Panc1 (cell line): ENCODE results near the gene DPP7. TPM values are rescaled to one million over a fixed set of nuclear protein-coding genes. Genes with fewer than 3 reads are reported as not detected.

Experiments used
- ATAC-seq: fragments of 200-7000 bp; cut with Tn5 transposase; 2 replicates; pipeline ENCODE4 v1.9.1; 2020; ENCODE audit warnings: mild to moderate bottlenecking, moderate library complexity
- BruUV-seq: library from RNA; stranded (reverse); fragments of 400-500 nt; replicated peaks from 2 replicates; lab custom pipeline; 2021; lab: Mats Ljungman, UMichigan
- CTCF ChIA-PET: fragments of 300-600 bp; sonication (Branson Sonifier 250); formaldehyde crosslinking; loops from one replicate; lab custom pipeline; 2022; ENCODE audit warnings: antibody characterized with exemption; lab: Charles Lee
- POLR2A ChIA-PET: fragments of 300-600 bp; sonication (Branson Sonifier 250); formaldehyde crosslinking; loops from one replicate; lab custom pipeline; 2022; ENCODE audit warnings: antibody characterized with exemption; lab: Charles Lee
- DNase-seq: peaks from one replicate; pipeline ENCODE4 v3.0.0-alpha.2; 2010; ENCODE audit warnings: low read depth, low spot score
- H3K27ac ChIP-seq: 2 replicates; pipeline ENCODE4 v1.5.1; 2011; ENCODE audit warnings: mild to moderate bottlenecking, low read length, inconsistent platforms
- H3K27me3 ChIP-seq: fragments of 200-500 bp; sonication (Bioruptor generic); 2 replicates; pipeline ENCODE4 v1.6.0; 2014; ENCODE audit warnings: low read length, inconsistent platforms; ENCODE audit not compliant: control insufficient read depth, insufficient read depth
- H3K36me3 ChIP-seq: fragments of 200-500 bp; sonication (Bioruptor generic); 2 replicates; pipeline ENCODE4 v1.5.1; 2014; ENCODE audit warnings: inconsistent platforms, mild to moderate bottlenecking, low read length, moderate library complexity; ENCODE audit not compliant: control insufficient read depth, insufficient read depth
- H3K4me1 ChIP-seq: 2 replicates; pipeline ENCODE4 v1.5.1; 2011; ENCODE audit warnings: inconsistent platforms, mild to moderate bottlenecking, low read length, moderate library complexity; ENCODE audit not compliant: control insufficient read depth, insufficient read depth
- H3K4me3 ChIP-seq, 2 experiments: 2 replicates each; pipeline ENCODE4 v1.5.1; 2011 to 2012; ENCODE audit warnings: low read depth in 2 of 2, low read length in 2 of 2, mild to moderate bottlenecking in 2 of 2, inconsistent platforms in 1 of 2, moderate library complexity in 1 of 2
- H3K9me3 ChIP-seq: fragments of 200-500 bp; sonication (Bioruptor generic); 2 replicates; pipeline ENCODE4 v1.5.1; 2014; ENCODE audit warnings: low read depth, mild to moderate bottlenecking, inconsistent platforms, low read length, moderate library complexity; ENCODE audit not compliant: control insufficient read depth, insufficient read depth
- POLR2AphosphoS5 ChIP-seq: IDR thresholded peaks from 2 replicates; pipeline ENCODE4 v1.6.1; 2012; ENCODE audit warnings: mild to moderate bottlenecking, low read depth, low read length, moderate library complexity
- SIN3A ChIP-seq: IDR thresholded peaks from 2 replicates; pipeline ENCODE4 v1.6.1; 2012; ENCODE audit warnings: low read depth, mild to moderate bottlenecking, low read length, moderate library complexity, borderline replicate concordance; ENCODE audit not compliant: insufficient read depth
- TCF7L2 ChIP-seq: IDR thresholded peaks from 2 replicates; pipeline ENCODE4 v1.6.1; 2011; ENCODE audit warnings: mild to moderate bottlenecking, low read depth, low read length, inconsistent platforms
- in situ Hi-C: cut with HindIII; loops from 2 replicates; pipeline ENCODE4 v1.10.0; 2016; ENCODE audit warnings: low sequenced_read_pairs, low pct_unique_long_range_greater_than_20kb
- intact Hi-C: fragments of 100-400 bp; cut with micrococcal nuclease; formaldehyde crosslinking; loops from one replicate; pipeline ENCODE4 v1.10.0; 2022; ENCODE audit not compliant: unreplicated experiment
- total RNA-seq: library from RNA; stranded (reverse); gene quantifications from one replicate; pipeline ENCODE4 v1.2.1, GENCODE V29; 2021; ENCODE audit not compliant: unreplicated experiment
- TF ChIP-seq, protein P1 (sequence below), 2 experiments: IDR thresholded peaks; 2 replicates each; pipeline ENCODE4 v1.6.1; 2011 to 2012; ENCODE audit warnings: low read depth in 2 of 2, control low read depth in 1 of 2, low read length in 1 of 2, mild to moderate bottlenecking in 1 of 2, moderate library complexity in 1 of 2; ENCODE audit not compliant: insufficient read depth in 1 of 2
- TF ChIP-seq, protein P2 (sequence below): fragments of 450-650 bp; IDR thresholded peaks from 2 replicates; pipeline ENCODE4 v1.5.1; 2017; ENCODE audit warnings: mild to moderate bottlenecking

DPP7 gene
- total RNA-seq, 1 experiment from 2014 or later, result 236 TPM

DNA sequence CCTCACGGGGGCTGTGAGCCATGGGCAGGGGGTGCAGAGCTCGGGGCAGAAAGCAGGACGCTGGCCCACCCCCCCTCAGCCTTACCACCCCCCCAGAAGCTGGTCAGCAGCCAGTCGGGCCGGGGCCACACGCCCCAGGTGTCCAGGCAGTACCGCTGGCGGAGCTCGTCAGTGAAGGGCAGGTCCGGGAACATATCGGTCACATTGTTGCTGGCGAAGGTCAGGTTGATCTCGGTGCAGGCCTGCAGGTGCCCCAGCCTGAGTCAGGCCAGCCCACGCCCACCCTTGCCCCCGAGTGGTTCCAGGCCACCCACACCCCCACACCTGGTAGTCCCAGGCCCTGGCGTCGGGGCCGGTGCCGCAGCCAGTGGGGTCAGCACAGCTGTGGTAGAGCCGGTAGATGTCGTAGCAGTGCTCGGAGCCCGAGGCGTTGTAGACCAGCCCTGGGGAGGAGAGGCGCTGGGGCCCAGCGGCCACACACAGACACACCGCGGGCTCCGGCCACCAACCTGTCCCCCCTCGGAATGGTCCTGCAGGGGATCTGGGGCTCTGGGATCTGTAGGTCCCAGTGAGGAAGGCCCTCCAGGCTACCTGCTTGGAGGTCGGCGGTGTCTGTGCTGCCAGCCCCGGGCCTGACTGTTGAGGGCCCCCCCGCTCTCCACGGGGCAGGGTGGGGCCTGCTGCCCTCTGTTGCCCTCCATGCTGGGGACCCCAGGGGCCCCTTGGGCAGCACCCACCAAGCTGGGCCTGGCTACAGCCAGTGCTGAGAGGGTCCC is 2.6 kb downstream of the DPP7 start:
- DNase-seq (no peak), ATAC-seq (no peak)
- Histone ChIP-seq H3K27me3 (no peaks in the 10 kb centered on the region), H3K4me3 (no peak overlapping the region), H3K27ac (no peak overlapping the region), H3K4me1 (no peaks in the 10 kb centered on the region), H3K9me3 (no peaks in the 10 kb centered on the region), H3K36me3 (no peaks in the 10 kb centered on the region)
- no peak for TF ChIP-seq SIN3A
- TF ChIP-seq, protein P1, sequence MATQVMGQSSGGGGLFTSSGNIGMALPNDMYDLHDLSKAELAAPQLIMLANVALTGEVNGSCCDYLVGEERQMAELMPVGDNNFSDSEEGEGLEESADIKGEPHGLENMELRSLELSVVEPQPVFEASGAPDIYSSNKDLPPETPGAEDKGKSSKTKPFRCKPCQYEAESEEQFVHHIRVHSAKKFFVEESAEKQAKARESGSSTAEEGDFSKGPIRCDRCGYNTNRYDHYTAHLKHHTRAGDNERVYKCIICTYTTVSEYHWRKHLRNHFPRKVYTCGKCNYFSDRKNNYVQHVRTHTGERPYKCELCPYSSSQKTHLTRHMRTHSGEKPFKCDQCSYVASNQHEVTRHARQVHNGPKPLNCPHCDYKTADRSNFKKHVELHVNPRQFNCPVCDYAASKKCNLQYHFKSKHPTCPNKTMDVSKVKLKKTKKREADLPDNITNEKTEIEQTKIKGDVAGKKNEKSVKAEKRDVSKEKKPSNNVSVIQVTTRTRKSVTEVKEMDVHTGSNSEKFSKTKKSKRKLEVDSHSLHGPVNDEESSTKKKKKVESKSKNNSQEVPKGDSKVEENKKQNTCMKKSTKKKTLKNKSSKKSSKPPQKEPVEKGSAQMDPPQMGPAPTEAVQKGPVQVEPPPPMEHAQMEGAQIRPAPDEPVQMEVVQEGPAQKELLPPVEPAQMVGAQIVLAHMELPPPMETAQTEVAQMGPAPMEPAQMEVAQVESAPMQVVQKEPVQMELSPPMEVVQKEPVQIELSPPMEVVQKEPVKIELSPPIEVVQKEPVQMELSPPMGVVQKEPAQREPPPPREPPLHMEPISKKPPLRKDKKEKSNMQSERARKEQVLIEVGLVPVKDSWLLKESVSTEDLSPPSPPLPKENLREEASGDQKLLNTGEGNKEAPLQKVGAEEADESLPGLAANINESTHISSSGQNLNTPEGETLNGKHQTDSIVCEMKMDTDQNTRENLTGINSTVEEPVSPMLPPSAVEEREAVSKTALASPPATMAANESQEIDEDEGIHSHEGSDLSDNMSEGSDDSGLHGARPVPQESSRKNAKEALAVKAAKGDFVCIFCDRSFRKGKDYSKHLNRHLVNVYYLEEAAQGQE (IDR thresholded peaks at IDR 0.05; ENCODE audit: insufficient read depth in 1 of 2, low read depth in 2 of 2, low read length in 1 of 2), result no peak
- TF ChIP-seq POLR2AphosphoS5, result no peak
- TF ChIP-seq, protein P2, sequence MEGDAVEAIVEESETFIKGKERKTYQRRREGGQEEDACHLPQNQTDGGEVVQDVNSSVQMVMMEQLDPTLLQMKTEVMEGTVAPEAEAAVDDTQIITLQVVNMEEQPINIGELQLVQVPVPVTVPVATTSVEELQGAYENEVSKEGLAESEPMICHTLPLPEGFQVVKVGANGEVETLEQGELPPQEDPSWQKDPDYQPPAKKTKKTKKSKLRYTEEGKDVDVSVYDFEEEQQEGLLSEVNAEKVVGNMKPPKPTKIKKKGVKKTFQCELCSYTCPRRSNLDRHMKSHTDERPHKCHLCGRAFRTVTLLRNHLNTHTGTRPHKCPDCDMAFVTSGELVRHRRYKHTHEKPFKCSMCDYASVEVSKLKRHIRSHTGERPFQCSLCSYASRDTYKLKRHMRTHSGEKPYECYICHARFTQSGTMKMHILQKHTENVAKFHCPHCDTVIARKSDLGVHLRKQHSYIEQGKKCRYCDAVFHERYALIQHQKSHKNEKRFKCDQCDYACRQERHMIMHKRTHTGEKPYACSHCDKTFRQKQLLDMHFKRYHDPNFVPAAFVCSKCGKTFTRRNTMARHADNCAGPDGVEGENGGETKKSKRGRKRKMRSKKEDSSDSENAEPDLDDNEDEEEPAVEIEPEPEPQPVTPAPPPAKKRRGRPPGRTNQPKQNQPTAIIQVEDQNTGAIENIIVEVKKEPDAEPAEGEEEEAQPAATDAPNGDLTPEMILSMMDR, result no peak
- in situ Hi-C loops, result no loop called here
- POLR2A ChIA-PET, result no interaction called here
- CTCF ChIA-PET, result interaction anchor here (0.6 kb wide), 1 partner anchor 135 kb away, joined by 3 read pairs; a partner anchor contains a TSS
- no TSS peak for BruUV-seq
- intact Hi-C loops, result no loop called here

DNA sequence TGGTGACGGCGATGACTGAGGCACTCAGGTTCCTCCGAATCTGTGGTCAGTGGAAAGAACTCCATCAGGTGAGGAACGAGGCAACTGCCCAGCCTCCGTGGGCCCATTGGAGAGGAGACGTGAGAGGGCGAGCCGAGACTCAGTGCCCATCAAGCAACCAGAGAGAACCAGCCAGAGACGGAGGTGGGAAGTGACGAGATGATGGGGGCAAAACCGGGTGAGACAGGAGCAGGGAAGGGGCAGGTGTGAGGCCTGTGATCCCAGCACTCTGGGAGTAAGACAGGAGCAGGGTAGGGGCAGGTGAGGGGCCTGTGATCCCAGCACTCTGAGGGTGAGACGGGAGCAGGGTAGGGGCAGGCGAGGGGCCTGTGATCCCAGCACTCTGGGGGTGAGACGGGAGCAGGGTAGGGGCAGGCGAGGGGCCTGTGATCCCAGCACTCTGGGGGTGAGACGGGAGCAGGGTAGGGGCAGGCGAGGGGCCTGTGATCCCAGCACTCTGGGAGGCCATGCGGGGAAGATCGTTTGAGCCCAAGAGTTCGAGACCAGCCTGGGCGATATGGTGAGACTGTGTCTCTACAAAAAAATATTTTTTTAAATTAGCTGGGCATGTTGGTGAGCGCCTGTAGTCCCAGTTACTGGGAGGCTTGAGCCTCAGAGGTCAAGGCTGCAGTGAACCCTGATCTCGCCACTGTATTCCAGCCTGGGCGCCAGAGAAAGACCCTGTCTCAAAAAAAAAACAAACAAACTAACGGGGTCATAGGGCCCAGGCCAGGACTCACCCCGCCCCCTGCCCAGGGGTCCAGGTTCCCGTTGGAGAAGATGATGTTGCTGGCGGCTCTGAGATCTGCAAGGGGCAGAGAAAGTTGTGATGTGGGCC is 3.4 kb downstream of the DPP7 start:
- intact Hi-C loops, result no loop called here
- ATAC-seq (no peak), DNase-seq (no peak)
- no peaks in the 10 kb centered on the region for H3K36me3 ChIP-seq
- H3K9me3 ChIP-seq, result no peaks in the 10 kb centered on the region
- no peak overlapping the region for H3K4me3 ChIP-seq
- H3K4me1 ChIP-seq, result no peaks in the 10 kb centered on the region
- BruUV-seq, result no TSS peak
- ChIA-PET CTCF (interaction anchor here (0.6 kb wide), 1 partner anchor 136 kb away, joined by 3 read pairs; a partner anchor contains a TSS), POLR2A (no interaction called here)
- in situ Hi-C loops, result no loop called here
- H3K27ac ChIP-seq, result no peak overlapping the region
- H3K27me3 ChIP-seq, result no peaks in the 10 kb centered on the region
- TF ChIP-seq, protein P1 (IDR thresholded peaks at IDR 0.05; ENCODE audit: insufficient read depth in 1 of 2, low read depth in 2 of 2, low read length in 1 of 2), result no peak
- TF ChIP-seq, protein P2, result no peak
- no peak for TF ChIP-seq SIN3A
- TF ChIP-seq TCF7L2, result no peak
- no peak for TF ChIP-seq POLR2AphosphoS5
